Measurements from ENCODE around the gene ATG5. TPM values are rescaled to one million over a fixed set of nuclear protein-coding genes. Genes with fewer than 3 reads are reported as not detected.

Gene ATG5
- total and polyA plus RNA-seq, 9 of the 15 experiments (the other 6 are each of a cell fraction or from before 2014, with no cell fraction given), result 29.0 to 80.0 (median 53.2) TPM

GRCh38 chr6:106256201-106256968 lies 69.2 kb downstream of the ATG5 start:
- no peak for DNase-seq (ENCODE audit: extremely low read depth in 1 of 4, low spot score in 3 of 4)
- H3K4me1 ChIP-seq (replicated peaks in 1 of 2; ENCODE audit: control insufficient read depth in 2 of 2, insufficient read depth in 2 of 2, low read length in 2 of 2), result peaks cover 0 to 6% of the 10 kb centered on the region in 2 experiments; a peak in 1 of 5 replicates
- CTCF ChIA-PET (ENCODE audit: low intra/inter-chr PET ratio), result interaction anchor here (0.5 kb wide), 1 partner anchor 13 kb away, joined by 3 read pairs; no protein-coding TSS in a partner anchor
- in situ Hi-C loops (cut with MboI) (no loop called here), intact Hi-C loops (cut with micrococcal nuclease) (no loop called here)
- H3K4me2 ChIP-seq (ENCODE audit: insufficient read depth, low read length), result no peak overlapping the region
- H3K36me3 ChIP-seq (ENCODE audit: control insufficient read depth, insufficient read depth, low read length), result peaks cover 4% of the 10 kb centered on the region; the same call in 2 of the 3 replicates
- no peaks in the 10 kb centered on the region for H4K20me1 ChIP-seq (replicated peaks; ENCODE audit: control insufficient read depth, insufficient read depth, low read length)
- no peak for TF ChIP-seq TEAD4 (IDR thresholded peaks at IDR 0.05; ENCODE audit: low read length)
- no peak for TF ChIP-seq TEAD4 (CRISPR knock-in tag; IDR thresholded peaks at IDR 0.05; ENCODE audit: borderline replicate concordance)
- TF ChIP-seq ZNF75A (CRISPR knock-in tag; IDR thresholded peaks at IDR 0.05), result no peak
- no peak for TF ChIP-seq ZNF143 (CRISPR knock-in tag; IDR thresholded peaks at IDR 0.05)
- no peak for TF ChIP-seq ARHGAP35 (IDR thresholded peaks at IDR 0.05; ENCODE audit: partially characterized antibody)
- no peak for TF ChIP-seq ZNF239 (CRISPR knock-in tag; IDR thresholded peaks at IDR 0.05)
- no peak for TF ChIP-seq L3MBTL2 (IDR thresholded peaks at IDR 0.05)
- no peak for TF ChIP-seq FOS (IDR thresholded peaks at IDR 0.05; ENCODE audit: extremely low read depth, insufficient read length)
- no peak for TF ChIP-seq ZBTB11 (CRISPR knock-in tag; IDR thresholded peaks at IDR 0.05)
- no peak for TF ChIP-seq PRMT5 (CRISPR knock-in tag; IDR thresholded peaks at IDR 0.05)
- TF ChIP-seq ZSCAN29 (IDR thresholded peaks at IDR 0.05), result no peak
- no peak overlapping the region for H2AFZ ChIP-seq (ENCODE audit: low read depth, low read length)
- POLR2A ChIA-PET, result interaction anchor here (0.6 to 1.2 kb wide), 3 partner anchors 10 to 1287 kb away, joined by 3 read pairs; no protein-coding TSS in a partner anchor
- no peak overlapping the region for H3K9ac ChIP-seq (ENCODE audit: insufficient read depth in 1 of 2, low read depth in 2 of 2, low read length in 2 of 2)
- BruUV-seq (replicated peaks), result no TSS peak
- WGBS (ENCODE audit: insufficient coverage, low coverage, missing lambda C conversion rate), result 90% methylated on average over 4 of the region's 4 CpGs
- H3K79me2 ChIP-seq (ENCODE audit: control insufficient read depth, insufficient read depth, low read length), result peaks cover 62% of the 10 kb centered on the region
- H3K9me3 ChIP-seq (replicated peaks; ENCODE audit: control insufficient read depth, insufficient read depth, low read depth, low read length), result no peaks in the 10 kb centered on the region
- H3K4me3 ChIP-seq, result no peak overlapping the region
- no peaks in the 10 kb centered on the region for H3K27me3 ChIP-seq (ENCODE audit: control insufficient read depth in 2 of 2, insufficient read depth in 2 of 2, low read length in 2 of 2)
- no peaks in the 10 kb centered on the region for H3K9me1 ChIP-seq (ENCODE audit: control insufficient read depth, insufficient read depth, low read length)
- peak; percentile 45; the same call in 1 of the 3 replicates for ATAC-seq
- no peak for FAIRE-seq
- H3K27ac ChIP-seq (ENCODE audit: extremely low read depth, low read depth, low read length), result no peak overlapping the region

All from K562 (cell line).